ENCODE data around the gene TSPAN14. TPM values are rescaled to one million over a fixed set of nuclear protein-coding genes. Genes with fewer than 3 reads are reported as not detected.

Gene TSPAN14
- total RNA-seq, 1 donor from 2014 or later = 57.4 TPM

- Mint-ChIP-seq H3K27ac (ENCODE audit: unreplicated experiment) (no peak overlapping the region), H3K4me3 (ENCODE audit: unreplicated experiment) (no peak overlapping the region), H3K27me3 (ENCODE audit: low read depth) (no peaks in the 10 kb centered on the region), H3K9me3 (ENCODE audit: low read depth) (no peaks in the 10 kb centered on the region), H3K36me3 (ENCODE audit: low read depth) (peaks cover 12% of the 10 kb centered on the region), H3K4me1 (ENCODE audit: low read depth) (peaks cover 35% of the 10 kb centered on the region)
- no peak for DNase-seq (ENCODE audit: low spot score)
- TF ChIP-seq CTCF (IDR thresholded peaks at IDR 0.05) = no peak
These were observed 33.9 kb downstream of the TSPAN14 start for GRCh38 chr10:80487791-80488538.

GRCh38 chr10:80488539-80489066, 34.5 kb downstream of the TSPAN14 start:
- no peak overlapping the region for H3K27ac Mint-ChIP-seq (ENCODE audit: unreplicated experiment)

GRCh38 chr10:80489371-80490112, 35.4 kb downstream of the TSPAN14 start:
- no peak for TF ChIP-seq CTCF (IDR thresholded peaks at IDR 0.05)
- H3K27me3 Mint-ChIP-seq (ENCODE audit: low read depth) = no peaks in the 10 kb centered on the region
- peaks cover 47% of the 10 kb centered on the region for H3K4me1 Mint-ChIP-seq (ENCODE audit: low read depth)
- H3K9me3 Mint-ChIP-seq (ENCODE audit: low read depth) = no peaks in the 10 kb centered on the region
- no peak for DNase-seq (ENCODE audit: low spot score)
- no peak overlapping the region for H3K4me3 Mint-ChIP-seq (ENCODE audit: unreplicated experiment)
- no peak overlapping the region for H3K27ac Mint-ChIP-seq (ENCODE audit: unreplicated experiment)
- H3K36me3 Mint-ChIP-seq (ENCODE audit: low read depth) = peaks cover 12% of the 10 kb centered on the region

More at GRCh38 chr10:80488539-80489066, 34.5 kb downstream of the TSPAN14 start:
- Mint-ChIP-seq H3K36me3 (ENCODE audit: low read depth) (peaks cover 12% of the 10 kb centered on the region), H3K4me1 (ENCODE audit: low read depth) (peaks cover 41% of the 10 kb centered on the region), H3K27me3 (ENCODE audit: low read depth) (no peaks in the 10 kb centered on the region), H3K9me3 (ENCODE audit: low read depth) (no peaks in the 10 kb centered on the region), H3K4me3 (ENCODE audit: unreplicated experiment) (no peak overlapping the region)
- DNase-seq (ENCODE audit: low spot score) = no peak
- TF ChIP-seq CTCF (IDR thresholded peaks at IDR 0.05) = no peak

- Mint-ChIP-seq H3K4me3 (ENCODE audit: unreplicated experiment) (no peak overlapping the region), H3K27ac (ENCODE audit: unreplicated experiment) (no peak overlapping the region), H3K27me3 (ENCODE audit: low read depth) (no peaks in the 10 kb centered on the region), H3K36me3 (ENCODE audit: low read depth) (peaks cover 13% of the 10 kb centered on the region), H3K4me1 (ENCODE audit: low read depth) (peaks cover 40% of the 10 kb centered on the region), H3K9me3 (ENCODE audit: low read depth) (peaks cover 3% of the 10 kb centered on the region)
- DNase-seq (ENCODE audit: low spot score) = no peak
- TF ChIP-seq CTCF (IDR thresholded peaks at IDR 0.05) = no peak
These were observed 37.4 kb downstream of the TSPAN14 start for GRCh38 chr10:80491251-80492102.
